GM12878 (cell line): ENCODE measurements around the gene SULT2B1. TPM values are rescaled to one million over a fixed set of nuclear protein-coding genes. Genes with fewer than 3 reads are reported as not detected.

ENCODE experiments used
- CBX5 ChIP-seq: sonication (generic); IDR thresholded peaks from 2 replicates; pipeline ENCODE4 v1.6.1; 2016; ENCODE audit warnings: low read depth, moderate library complexity, mild to moderate bottlenecking, inconsistent platforms
- DPF2 ChIP-seq: fragments of 450-650 bp; IDR thresholded peaks from 2 replicates; pipeline ENCODE4 v1.6.1; 2017; ENCODE audit warnings: mild to moderate bottlenecking
- MEF2A ChIP-seq: IDR thresholded peaks from 2 replicates; pipeline ENCODE4 v1.6.1; 2011; ENCODE audit warnings: low read depth, mild to moderate bottlenecking, low read length, moderate library complexity; ENCODE audit not compliant: insufficient read depth
- MEF2B ChIP-seq: fragments of 450-650 bp; IDR thresholded peaks from 2 replicates; pipeline ENCODE4 v1.6.1; 2018; ENCODE audit warnings: mild to moderate bottlenecking, moderate library complexity; ENCODE audit not compliant: partially characterized antibody, poor library complexity, severe bottlenecking
- RBBP5 ChIP-seq: fragments of 200-600 bp; sonication (generic); conservative IDR thresholded peaks from 2 replicates; pipeline ENCODE4 v1.6.1; 2016
- SUPT20H ChIP-seq: IDR thresholded peaks from 2 replicates; pipeline ENCODE4 v1.6.1; 2011; ENCODE audit warnings: low read depth, mild to moderate bottlenecking, low read length, moderate library complexity, borderline replicate concordance; ENCODE audit not compliant: control insufficient read depth
- WRNIP1 ChIP-seq: IDR thresholded peaks from 2 replicates; pipeline ENCODE4 v1.6.1; 2011; ENCODE audit warnings: low read depth, low read length, improper control_type of control experiment, borderline replicate concordance
- polyA plus RNA-seq, 11 experiments: library from polyadenylated mRNA; depleted of rRNA in 4 of 11; unstranded in 6 of 11; stranded (reverse) in 5 of 11; fragments of >200 nt; fragmentation: Nextera tagmentation in 4 of 11; fragmentation: Illumina TruSeq in 1 of 11; extraction: Ambion mirVana in 4 of 11; extraction: Trizol in 1 of 11; gene quantifications; 1 replicate in 1 of 11; 2 replicates in 10 of 11; pipeline versions ENCODE4 v1.2.1 to v1.2.3, GENCODE V29; 2011 to 2016; ENCODE audit warnings: inconsistent platforms in 2 of 11, missing spikeins in 2 of 11, low read depth in 1 of 11
- total RNA-seq, 4 experiments: library from RNA; depleted of rRNA in 3 of 4; stranded (reverse); fragments of >200 nt in 3 of 4; fragmentation: Illumina TruSeq in 1 of 4; extraction: Trizol in 1 of 4; gene quantifications; 2 replicates each; pipeline versions ENCODE4 v1.2.1 to v1.2.3, GENCODE V29; 2013 to 2021
- TF ChIP-seq, protein P1 (sequence below): IDR thresholded peaks from 2 replicates; pipeline ENCODE4 v1.6.1; 2012; ENCODE audit warnings: low read depth, low read length, improper control_type of control experiment
- TF ChIP-seq, protein P2 (sequence below): fragments of 450-650 bp; IDR thresholded peaks from 2 replicates; pipeline ENCODE4 v1.6.1; 2018; ENCODE audit warnings: mild to moderate bottlenecking, low read depth, moderate library complexity; ENCODE audit not compliant: partially characterized antibody
- TF ChIP-seq, protein P3 (sequence below): fragments of 150-350 bp; IDR thresholded peaks from 2 replicates; pipeline ENCODE4 v1.6.1; 2014; ENCODE audit warnings: mild to moderate bottlenecking, low read depth, low read length
- TF ChIP-seq, protein P4 (sequence below): fragments of 450-650 bp; IDR thresholded peaks from 2 replicates; pipeline ENCODE4 v1.6.1; 2017; ENCODE audit warnings: mild to moderate bottlenecking, moderate library complexity

SULT2B1 gene
- total and polyA plus RNA-seq, 10 of the 15 experiments (the other 5 are each of a cell fraction or from before 2014, with no cell fraction given) = 0.11 to 0.14 TPM; not detected in 8

DNA sequence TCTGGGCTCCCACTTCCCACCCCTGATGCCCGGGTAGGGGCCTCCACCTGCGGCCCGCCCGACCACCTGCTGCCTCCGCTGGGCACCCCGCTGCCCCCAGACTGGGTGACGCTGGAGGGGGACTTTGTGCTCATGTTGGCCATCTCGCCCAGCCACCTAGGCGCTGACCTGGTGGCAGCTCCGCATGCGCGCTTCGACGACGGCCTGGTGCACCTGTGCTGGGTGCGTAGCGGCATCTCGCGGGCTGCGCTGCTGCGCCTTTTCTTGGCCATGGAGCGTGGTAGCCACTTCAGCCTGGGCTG is 77.3 kb downstream of the SULT2B1 start (continued):
- TF ChIP-seq DPF2 (no peak), RBBP5 (no peak), WRNIP1 (no peak), CBX5 (no peak), MEF2A (no peak), MEF2B (no peak), SUPT20H (no peak)
- TF ChIP-seq, protein P1, sequence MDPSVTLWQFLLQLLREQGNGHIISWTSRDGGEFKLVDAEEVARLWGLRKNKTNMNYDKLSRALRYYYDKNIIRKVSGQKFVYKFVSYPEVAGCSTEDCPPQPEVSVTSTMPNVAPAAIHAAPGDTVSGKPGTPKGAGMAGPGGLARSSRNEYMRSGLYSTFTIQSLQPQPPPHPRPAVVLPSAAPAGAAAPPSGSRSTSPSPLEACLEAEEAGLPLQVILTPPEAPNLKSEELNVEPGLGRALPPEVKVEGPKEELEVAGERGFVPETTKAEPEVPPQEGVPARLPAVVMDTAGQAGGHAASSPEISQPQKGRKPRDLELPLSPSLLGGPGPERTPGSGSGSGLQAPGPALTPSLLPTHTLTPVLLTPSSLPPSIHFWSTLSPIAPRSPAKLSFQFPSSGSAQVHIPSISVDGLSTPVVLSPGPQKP = no peak
- TF ChIP-seq, protein P2, sequence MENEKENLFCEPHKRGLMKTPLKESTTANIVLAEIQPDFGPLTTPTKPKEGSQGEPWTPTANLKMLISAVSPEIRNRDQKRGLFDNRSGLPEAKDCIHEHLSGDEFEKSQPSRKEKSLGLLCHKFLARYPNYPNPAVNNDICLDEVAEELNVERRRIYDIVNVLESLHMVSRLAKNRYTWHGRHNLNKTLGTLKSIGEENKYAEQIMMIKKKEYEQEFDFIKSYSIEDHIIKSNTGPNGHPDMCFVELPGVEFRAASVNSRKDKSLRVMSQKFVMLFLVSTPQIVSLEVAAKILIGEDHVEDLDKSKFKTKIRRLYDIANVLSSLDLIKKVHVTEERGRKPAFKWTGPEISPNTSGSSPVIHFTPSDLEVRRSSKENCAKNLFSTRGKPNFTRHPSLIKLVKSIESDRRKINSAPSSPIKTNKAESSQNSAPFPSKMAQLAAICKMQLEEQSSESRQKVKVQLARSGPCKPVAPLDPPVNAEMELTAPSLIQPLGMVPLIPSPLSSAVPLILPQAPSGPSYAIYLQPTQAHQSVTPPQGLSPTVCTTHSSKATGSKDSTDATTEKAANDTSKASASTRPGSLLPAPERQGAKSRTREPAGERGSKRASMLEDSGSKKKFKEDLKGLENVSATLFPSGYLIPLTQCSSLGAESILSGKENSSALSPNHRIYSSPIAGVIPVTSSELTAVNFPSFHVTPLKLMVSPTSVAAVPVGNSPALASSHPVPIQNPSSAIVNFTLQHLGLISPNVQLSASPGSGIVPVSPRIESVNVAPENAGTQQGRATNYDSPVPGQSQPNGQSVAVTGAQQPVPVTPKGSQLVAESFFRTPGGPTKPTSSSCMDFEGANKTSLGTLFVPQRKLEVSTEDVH = no peak
- TF ChIP-seq, protein P3, sequence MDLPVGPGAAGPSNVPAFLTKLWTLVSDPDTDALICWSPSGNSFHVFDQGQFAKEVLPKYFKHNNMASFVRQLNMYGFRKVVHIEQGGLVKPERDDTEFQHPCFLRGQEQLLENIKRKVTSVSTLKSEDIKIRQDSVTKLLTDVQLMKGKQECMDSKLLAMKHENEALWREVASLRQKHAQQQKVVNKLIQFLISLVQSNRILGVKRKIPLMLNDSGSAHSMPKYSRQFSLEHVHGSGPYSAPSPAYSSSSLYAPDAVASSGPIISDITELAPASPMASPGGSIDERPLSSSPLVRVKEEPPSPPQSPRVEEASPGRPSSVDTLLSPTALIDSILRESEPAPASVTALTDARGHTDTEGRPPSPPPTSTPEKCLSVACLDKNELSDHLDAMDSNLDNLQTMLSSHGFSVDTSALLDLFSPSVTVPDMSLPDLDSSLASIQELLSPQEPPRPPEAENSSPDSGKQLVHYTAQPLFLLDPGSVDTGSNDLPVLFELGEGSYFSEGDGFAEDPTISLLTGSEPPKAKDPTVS = no peak
- TF ChIP-seq, protein P4, sequence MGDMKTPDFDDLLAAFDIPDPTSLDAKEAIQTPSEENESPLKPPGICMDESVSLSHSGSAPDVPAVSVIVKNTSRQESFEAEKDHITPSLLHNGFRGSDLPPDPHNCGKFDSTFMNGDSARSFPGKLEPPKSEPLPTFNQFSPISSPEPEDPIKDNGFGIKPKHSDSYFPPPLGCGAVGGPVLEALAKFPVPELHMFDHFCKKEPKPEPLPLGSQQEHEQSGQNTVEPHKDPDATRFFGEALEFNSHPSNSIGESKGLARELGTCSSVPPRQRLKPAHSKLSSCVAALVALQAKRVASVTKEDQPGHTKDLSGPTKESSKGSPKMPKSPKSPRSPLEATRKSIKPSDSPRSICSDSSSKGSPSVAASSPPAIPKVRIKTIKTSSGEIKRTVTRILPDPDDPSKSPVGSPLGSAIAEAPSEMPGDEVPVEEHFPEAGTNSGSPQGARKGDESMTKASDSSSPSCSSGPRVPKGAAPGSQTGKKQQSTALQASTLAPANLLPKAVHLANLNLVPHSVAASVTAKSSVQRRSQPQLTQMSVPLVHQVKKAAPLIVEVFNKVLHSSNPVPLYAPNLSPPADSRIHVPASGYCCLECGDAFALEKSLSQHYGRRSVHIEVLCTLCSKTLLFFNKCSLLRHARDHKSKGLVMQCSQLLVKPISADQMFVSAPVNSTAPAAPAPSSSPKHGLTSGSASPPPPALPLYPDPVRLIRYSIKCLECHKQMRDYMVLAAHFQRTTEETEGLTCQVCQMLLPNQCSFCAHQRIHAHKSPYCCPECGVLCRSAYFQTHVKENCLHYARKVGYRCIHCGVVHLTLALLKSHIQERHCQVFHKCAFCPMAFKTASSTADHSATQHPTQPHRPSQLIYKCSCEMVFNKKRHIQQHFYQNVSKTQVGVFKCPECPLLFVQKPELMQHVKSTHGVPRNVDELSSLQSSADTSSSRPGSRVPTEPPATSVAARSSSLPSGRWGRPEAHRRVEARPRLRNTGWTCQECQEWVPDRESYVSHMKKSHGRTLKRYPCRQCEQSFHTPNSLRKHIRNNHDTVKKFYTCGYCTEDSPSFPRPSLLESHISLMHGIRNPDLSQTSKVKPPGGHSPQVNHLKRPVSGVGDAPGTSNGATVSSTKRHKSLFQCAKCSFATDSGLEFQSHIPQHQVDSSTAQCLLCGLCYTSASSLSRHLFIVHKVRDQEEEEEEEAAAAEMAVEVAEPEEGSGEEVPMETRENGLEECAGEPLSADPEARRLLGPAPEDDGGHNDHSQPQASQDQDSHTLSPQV = no peak
